Effector CD8-positive, alpha-beta T cell (primary cell): Measurements from ENCODE around the gene TTC32.

Experiments
- DNase-seq: peaks from one replicate; lab custom pipeline; 2025; lab: John Stamatoyannopoulos, UW

The TTC32 gene

GRCh38 chr2:19850056-19851050 is 51.4 kb downstream of the TTC32 start:
- no peak for DNase-seq

- DNase-seq = no peak
Measured at GRCh38 chr2:19848952-19849351, 52.8 kb downstream of the TTC32 start.

DNA sequence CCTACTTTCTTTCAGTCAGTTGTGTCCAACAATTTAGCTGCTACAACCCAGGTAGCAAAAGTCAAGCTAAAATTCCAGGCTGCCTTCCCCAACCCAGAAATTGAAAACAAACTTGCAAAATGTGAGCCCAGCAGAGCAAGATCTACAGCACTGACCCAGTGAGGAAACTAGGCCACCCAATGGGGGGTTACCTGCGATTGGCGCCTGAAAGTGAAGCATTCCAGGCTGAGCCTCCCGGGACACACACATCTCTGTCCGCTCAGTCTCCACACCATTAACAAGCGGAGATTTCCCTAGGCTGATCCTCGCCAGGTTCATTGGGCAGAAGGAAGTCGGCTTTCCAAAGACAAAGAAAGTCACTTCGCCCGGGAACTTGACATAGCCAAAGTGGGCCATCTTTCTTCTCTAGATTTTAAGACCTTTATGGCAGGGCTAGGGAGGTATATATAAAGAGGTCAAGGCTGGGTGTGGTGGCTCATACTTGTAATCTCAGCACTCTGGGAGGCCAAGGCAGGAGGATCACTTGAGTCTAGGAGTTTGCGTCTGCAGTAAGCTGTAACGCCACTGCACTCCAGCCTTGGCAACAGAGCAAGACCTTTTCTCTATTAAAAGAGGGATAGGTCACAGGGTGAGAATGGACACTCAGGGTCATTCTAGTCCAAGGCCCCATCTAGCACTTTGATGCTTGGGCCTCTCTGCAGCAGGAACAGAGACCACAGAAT is 53.6 kb downstream of the TTC32 start:
- DNase-seq = no peak

- no peak for DNase-seq
Measured at GRCh38 chr2:19847486-19847885, 54.3 kb downstream of the TTC32 start.
